CD14-positive monocyte (primary cell): ENCODE measurements around the gene FXYD5. TPM values are rescaled to one million over a fixed set of nuclear protein-coding genes. Genes with fewer than 3 reads are reported as not detected.

Experiments used
- DNase-seq, 3 donors: peaks; one replicate each; pipeline ENCODE4 v3.0.0-alpha.2; 2011 to 2022
- H2AFZ ChIP-seq: 2 replicates; pipeline ENCODE4 v1.6.0; 2012; ENCODE audit warnings: mild to moderate bottlenecking, low read depth, low read length, inconsistent platforms; ENCODE audit not compliant: insufficient read depth, poor library complexity, severe bottlenecking
- H3K27ac ChIP-seq, 2 donors: 1 replicate in 1 of 2; 2 replicates in 1 of 2; pipeline ENCODE4 v1.5.1; 2012 to 2013; ENCODE audit warnings: low read length in 2 of 2, control low read depth in 1 of 2, inconsistent platforms in 1 of 2, low read depth in 1 of 2, mild to moderate bottlenecking in 1 of 2
- H3K27me3 ChIP-seq, 2 donors: one replicate each; pipeline versions ENCODE4 v1.6.0 to v1.6.1; 2011 to 2013; ENCODE audit warnings: low read length in 2 of 2; ENCODE audit not compliant: control insufficient read depth in 2 of 2, insufficient read depth in 2 of 2
- H3K36me3 ChIP-seq, 2 donors: replicated peaks in 1 of 2; 1 replicate in 1 of 2; 2 replicates in 1 of 2; pipeline versions ENCODE4 v1.5.1 to v1.6.1; 2012 to 2013; ENCODE audit warnings: low read length in 2 of 2, control low read depth in 1 of 2, inconsistent platforms in 1 of 2, mild to moderate bottlenecking in 1 of 2; ENCODE audit not compliant: insufficient read depth in 2 of 2, control insufficient read depth in 1 of 2
- H3K4me1 ChIP-seq, 2 donors: 1 replicate in 1 of 2; 2 replicates in 1 of 2; pipeline versions ENCODE4 v1.5.1 to v1.6.1; 2012 to 2013; ENCODE audit warnings: low read length in 2 of 2, control low read depth in 1 of 2, inconsistent platforms in 1 of 2, mild to moderate bottlenecking in 1 of 2, moderate library complexity in 1 of 2; ENCODE audit not compliant: insufficient read depth in 2 of 2, control insufficient read depth in 1 of 2
- H3K4me2 ChIP-seq: replicated peaks from 2 replicates; pipeline ENCODE3; 2012; ENCODE audit warnings: low read length, moderate library complexity, mild to moderate bottlenecking; ENCODE audit not compliant: poor library complexity, severe bottlenecking; ENCODE audit errors: extremely low read depth
- H3K4me3 ChIP-seq, 3 experiments: fragments of 200-600 bp in 1 of 3; sonication (generic) in 1 of 3; replicated peaks in 1 of 3; 1 replicate in 2 of 3; 2 replicates in 1 of 3; pipeline ENCODE4 v1.5.1; 2011 to 2013; ENCODE audit warnings: low read length in 3 of 3, mild to moderate bottlenecking in 3 of 3, control low read depth in 2 of 3, low read depth in 2 of 3, inconsistent platforms in 1 of 3, moderate library complexity in 1 of 3
- H3K79me2 ChIP-seq: 2 replicates; pipeline ENCODE4 v1.6.0; 2012; ENCODE audit warnings: mild to moderate bottlenecking, control low read depth, inconsistent platforms, low read length, moderate library complexity; ENCODE audit not compliant: insufficient read depth
- H3K9ac ChIP-seq: 2 replicates; pipeline ENCODE4 v1.6.0; 2017; ENCODE audit warnings: low read length, mild to moderate bottlenecking; ENCODE audit not compliant: insufficient read depth, poor library complexity, severe bottlenecking
- H3K9me3 ChIP-seq, 2 donors: replicated peaks in 1 of 2; 1 replicate in 1 of 2; 2 replicates in 1 of 2; pipeline versions ENCODE4 v1.5.1 to v1.6.1; 2012 to 2013; ENCODE audit warnings: low read length in 2 of 2, control low read depth in 1 of 2; ENCODE audit not compliant: control insufficient read depth in 1 of 2, insufficient read depth in 1 of 2
- H4K20me1 ChIP-seq: 2 replicates; pipeline ENCODE4 v1.6.0; 2012; ENCODE audit warnings: mild to moderate bottlenecking, low read length, control low read depth, moderate library complexity; ENCODE audit not compliant: insufficient read depth
- H3K27ac Mint-ChIP-seq, 7 donors: one replicate each; pipeline ENCODE4 v1.8.0; 2020; ENCODE audit warnings: mild to moderate bottlenecking in 7 of 7, mixed read lengths in 7 of 7, moderate library complexity in 6 of 7, inconsistent platforms in 2 of 7
- H3K27me3 Mint-ChIP-seq, 3 donors: one replicate each; pipeline ENCODE4 v1.8.0; 2021 to 2022; ENCODE audit warnings: low read depth in 3 of 3, mild to moderate bottlenecking in 3 of 3, mixed read lengths in 3 of 3, moderate library complexity in 3 of 3, inconsistent platforms in 1 of 3
- H3K36me3 Mint-ChIP-seq, 2 donors: one replicate each; pipeline ENCODE4 v1.8.0; 2020; ENCODE audit warnings: mixed read lengths in 2 of 2, inconsistent platforms in 1 of 2, mild to moderate bottlenecking in 1 of 2
- H3K4me1 Mint-ChIP-seq: one replicate; pipeline ENCODE4 v1.8.0; 2020; ENCODE audit warnings: mild to moderate bottlenecking, mixed read lengths
- H3K4me3 Mint-ChIP-seq, 2 donors: one replicate each; pipeline ENCODE4 v1.8.0; 2020; ENCODE audit warnings: mild to moderate bottlenecking in 2 of 2, mixed read lengths in 2 of 2, moderate library complexity in 1 of 2
- H3K9me3 Mint-ChIP-seq, 7 donors: one replicate each; pipeline ENCODE4 v1.8.0; 2020 to 2022; ENCODE audit warnings: mixed read lengths in 7 of 7, mild to moderate bottlenecking in 6 of 7, moderate library complexity in 6 of 7, inconsistent platforms in 2 of 7
- CTCF ChIP-seq: fragments of 200-600 bp; IDR thresholded peaks from one replicate; pipeline ENCODE4 v1.8.0; 2022; ENCODE audit warnings: antibody characterized with exemption, mild to moderate bottlenecking
- WGBS: methylation state at CpG from one replicate; pipeline ENCODE4 v1.1.5; 2013; ENCODE audit warnings: missing lambda C conversion rate; ENCODE audit not compliant: insufficient coverage; 5-methylcytosine and 5-hydroxymethylcytosine counted together
- intact Hi-C, 2 donors: fragments of 100-400 bp; cut with micrococcal nuclease; formaldehyde crosslinking; loops; one replicate each; pipeline versions ENCODE4 v1.15.0 to v1.15.1; 2023
- polyA plus RNA-seq, 3 donors: library from polyadenylated mRNA; depleted of rRNA in 1 of 3; unstranded in 2 of 3; stranded (reverse) in 1 of 3; fragments of 300-500 nt in 2 of 3; fragments of >200 nt in 1 of 3; fragmentation: Illumina TruSeq in 2 of 3; gene quantifications; 1 replicate in 2 of 3; 2 replicates in 1 of 3; pipeline ENCODE4 v1.2.3, GENCODE V29; 2012 to 2021

FXYD5 gene
- polyA plus RNA-seq, 3 donors = 204 to 673 (median 312) TPM

GRCh38 chr19:35143231-35143715, 11.3 kb upstream of the FXYD5 start, which contains the start of gene FXYD7:
Gene FXYD7, plus strand, starts transcription at chr19:35143255. Its CDS starts 79 bp downstream, at chr19:35143334.
- Mint-ChIP-seq H3K4me3 (peak within 1 kb of the TSS in 1 of 2 donors; percentile 76), H3K36me3 (peaks cover 0 to 6% of the 10 kb centered on the region in 2 donors), H3K27me3 (peaks cover 30 to 40% (median 31%) of the 10 kb centered on the region in 3 donors), H3K4me1 (peaks cover 58% of the 10 kb centered on the region), H3K9me3 (peaks cover 0 to 13% (median 0%) of the 10 kb centered on the region in 7 donors), H3K27ac (peak within 1 kb of the TSS in 2 of 7 donors; percentile 50 to 53)
- peaks cover 0 to 8% of the 10 kb centered on the region in 2 donors for H3K9me3 ChIP-seq
- peaks cover 23 to 37% of the 10 kb centered on the region in 2 donors for H3K27me3 ChIP-seq
- H3K4me2 ChIP-seq = peak within 1 kb of the TSS; percentile 36
- peak; percentile 67 for TF ChIP-seq CTCF
- peaks cover 53 to 58% of the 10 kb centered on the region in 2 donors for H3K4me1 ChIP-seq
- no peaks in the 10 kb centered on the region for H3K36me3 ChIP-seq
- no peak within 1 kb of the TSS for H3K27ac ChIP-seq
- no peak within 1 kb of the TSS for H3K9ac ChIP-seq
- no peaks in the 10 kb centered on the region for H4K20me1 ChIP-seq
- H3K79me2 ChIP-seq = no peaks in the 10 kb centered on the region
- DNase-seq = no peak
- intact Hi-C loops = loop anchor here in 1 of 2 donors (5.0 kb wide), 1 partner anchor 124 kb away; the partner anchor contains the start of gene USF2
- H2AFZ ChIP-seq = no peak within 1 kb of the TSS
- H3K4me3 ChIP-seq = no peak within 1 kb of the TSS
- 2% methylated on average over 22 of the region's 31 CpGs for WGBS

GRCh38 chr19:35143818-35144217, 10.7 kb upstream of the FXYD5 start:
- peak overlapping the region in 1 of 2 donors; percentile 72 for H3K4me3 Mint-ChIP-seq
- TF ChIP-seq CTCF = no peak

More at GRCh38 chr19:35143818-35144217, 10.7 kb upstream of the FXYD5 start:
- H3K9me3 ChIP-seq = peaks cover 0 to 8% of the 10 kb centered on the region in 2 donors
- peaks cover 57% of the 10 kb centered on the region for H3K4me1 Mint-ChIP-seq
- H3K4me1 ChIP-seq = peaks cover 49 to 52% of the 10 kb centered on the region in 2 donors
- H3K27me3 ChIP-seq = peaks cover 23 to 37% of the 10 kb centered on the region in 2 donors
- no peak overlapping the region for H3K27ac Mint-ChIP-seq
- H2AFZ ChIP-seq = no peak overlapping the region
- intact Hi-C loops = loop anchor here in 1 of 2 donors (5.0 kb wide), 1 partner anchor 123 kb away; the partner anchor contains the start of gene USF2
- no peak overlapping the region for H3K4me2 ChIP-seq
- H3K36me3 Mint-ChIP-seq = peaks cover 0 to 9% of the 10 kb centered on the region in 2 donors
- no peak overlapping the region for H3K27ac ChIP-seq
- no peaks in the 10 kb centered on the region for H3K79me2 ChIP-seq
- no peak for DNase-seq
- WGBS = 66% methylated on average over 3 of the region's 3 CpGs
- H4K20me1 ChIP-seq = no peaks in the 10 kb centered on the region
- H3K9me3 Mint-ChIP-seq = peaks cover 0 to 13% (median 0%) of the 10 kb centered on the region in 7 donors
- no peaks in the 10 kb centered on the region for H3K36me3 ChIP-seq
- H3K4me3 ChIP-seq = no peak overlapping the region
- no peak overlapping the region for H3K9ac ChIP-seq
- H3K27me3 Mint-ChIP-seq = peaks cover 30 to 40% (median 31%) of the 10 kb centered on the region in 3 donors
